ENCODE measurements around the gene HSPA12A.

The HSPA12A gene

GRCh38 chr10:116654816-116655215 is 87.5 kb downstream of the HSPA12A start:
- peaks cover 25% of the 10 kb centered on the region for H3K9me3 Mint-ChIP-seq
- no peak overlapping the region for H3K27ac Mint-ChIP-seq
- no peak overlapping the region for H3K4me3 Mint-ChIP-seq
- peaks cover 4% of the 10 kb centered on the region for H3K4me1 Mint-ChIP-seq
- H3K27me3 Mint-ChIP-seq (ENCODE audit: low read depth, poor library complexity) = peaks cover 13% of the 10 kb centered on the region
- TF ChIP-seq CTCF (IDR thresholded peaks at IDR 0.05) = peak; percentile 35
- H3K36me3 Mint-ChIP-seq (ENCODE audit: low read depth) = no peaks in the 10 kb centered on the region
- no peak for DNase-seq

GRCh38 chr10:116653885-116654284 is 88.5 kb downstream of the HSPA12A start:
- no peak for DNase-seq
- no peak for TF ChIP-seq CTCF (IDR thresholded peaks at IDR 0.05)
- Mint-ChIP-seq H3K27me3 (ENCODE audit: low read depth, poor library complexity) (peaks cover 13% of the 10 kb centered on the region), H3K4me1 (peaks cover 4% of the 10 kb centered on the region), H3K36me3 (ENCODE audit: low read depth) (no peaks in the 10 kb centered on the region), H3K27ac (no peak overlapping the region), H3K9me3 (peaks cover 34% of the 10 kb centered on the region), H3K4me3 (no peak overlapping the region)

GRCh38 chr10:116648903-116649302 is 93.5 kb downstream of the HSPA12A start:
- H3K36me3 Mint-ChIP-seq (ENCODE audit: low read depth) = no peaks in the 10 kb centered on the region
- H3K9me3 Mint-ChIP-seq = peaks cover 43% of the 10 kb centered on the region
- DNase-seq = no peak
- H3K4me3 Mint-ChIP-seq = no peak overlapping the region
- peaks cover under 1% of the 10 kb centered on the region for H3K4me1 Mint-ChIP-seq
- peaks cover 29% of the 10 kb centered on the region for H3K27me3 Mint-ChIP-seq (ENCODE audit: low read depth, poor library complexity)
- H3K27ac Mint-ChIP-seq = no peak overlapping the region
- no peak for TF ChIP-seq CTCF (IDR thresholded peaks at IDR 0.05)

GRCh38 chr10:116646502-116646901 is 95.9 kb downstream of the HSPA12A start:
- H3K27me3 Mint-ChIP-seq (ENCODE audit: low read depth, poor library complexity) = peaks cover 31% of the 10 kb centered on the region
- no peak overlapping the region for H3K4me3 Mint-ChIP-seq
- H3K4me1 Mint-ChIP-seq = no peaks in the 10 kb centered on the region
- TF ChIP-seq CTCF (IDR thresholded peaks at IDR 0.05) = no peak
- no peak for DNase-seq
- peaks cover 35% of the 10 kb centered on the region for H3K9me3 Mint-ChIP-seq
- no peak overlapping the region for H3K27ac Mint-ChIP-seq
- no peaks in the 10 kb centered on the region for H3K36me3 Mint-ChIP-seq (ENCODE audit: low read depth)

- Mint-ChIP-seq H3K4me3 (no peak overlapping the region), H3K36me3 (ENCODE audit: low read depth) (no peaks in the 10 kb centered on the region), H3K9me3 (peaks cover 10% of the 10 kb centered on the region), H3K27me3 (ENCODE audit: low read depth, poor library complexity) (peaks cover 27% of the 10 kb centered on the region), H3K27ac (no peak overlapping the region), H3K4me1 (no peaks in the 10 kb centered on the region)
- TF ChIP-seq CTCF (IDR thresholded peaks at IDR 0.05) = no peak
- DNase-seq = no peak
Measured at GRCh38 chr10:116637830-116638229, 104.5 kb downstream of the HSPA12A start.

GRCh38 chr10:116636976-116637375 is 105.4 kb downstream of the HSPA12A start:
- Mint-ChIP-seq H3K9me3 (peaks cover 10% of the 10 kb centered on the region), H3K36me3 (ENCODE audit: low read depth) (no peaks in the 10 kb centered on the region), H3K4me3 (no peak overlapping the region), H3K27ac (no peak overlapping the region), H3K27me3 (ENCODE audit: low read depth, poor library complexity) (peaks cover 22% of the 10 kb centered on the region), H3K4me1 (no peaks in the 10 kb centered on the region)
- no peak for TF ChIP-seq CTCF (IDR thresholded peaks at IDR 0.05)
- DNase-seq = no peak

Measured in nephron progenitor cell (in vitro differentiated cells).